Breast epithelium (tissue), 4 donors: ENCODE data around the gene LDLRAD3. TPM values are rescaled to one million over a fixed set of nuclear protein-coding genes. Genes with fewer than 3 reads are reported as not detected.

Source experiments
- DNase-seq, 2 donors: peaks; one replicate each; pipeline ENCODE4 v3.0.0-alpha.2; 2019; ENCODE audit warnings: low spot score in 2 of 2
- H3K27ac ChIP-seq, 2 donors: fragments of 200-600 bp; sonication (generic) in 1 of 2; one replicate each; pipeline ENCODE4 v1.5.1; 2016 to 2019; ENCODE audit warnings: mild to moderate bottlenecking in 1 of 2
- H3K27me3 ChIP-seq, 2 donors: fragments of 200-600 bp; sonication (generic) in 1 of 2; one replicate each; pipeline versions ENCODE4 v1.5.1 to v1.6.0; 2017 to 2019; ENCODE audit warnings: control low read depth in 1 of 2, mild to moderate bottlenecking in 1 of 2
- H3K36me3 ChIP-seq: fragments of 200-600 bp; one replicate; pipeline ENCODE4 v1.5.1; 2019
- H3K4me1 ChIP-seq, 2 donors: fragments of 200-600 bp; sonication (generic); one replicate each; pipeline ENCODE4 v1.5.1; 2016 to 2019; ENCODE audit warnings: control low read depth in 1 of 2
- H3K4me3 ChIP-seq, 3 donors: fragments of 200-600 bp; sonication (generic); 1 replicate in 2 of 3; 2 replicates in 1 of 3; pipeline ENCODE4 v1.5.1; 2016 to 2019; ENCODE audit warnings: mild to moderate bottlenecking in 3 of 3, moderate library complexity in 2 of 3
- H3K9me3 ChIP-seq, 2 donors: fragments of 200-600 bp; sonication (generic) in 1 of 2; one replicate each; pipeline ENCODE4 v1.5.1; 2016 to 2019; ENCODE audit warnings: control low read depth in 1 of 2
- CTCF ChIP-seq, 3 donors: fragments of 450-650 bp; IDR thresholded peaks; one replicate each; pipeline ENCODE4 v1.5.1; 2016 to 2017; ENCODE audit warnings: antibody characterized with exemption in 3 of 3, mild to moderate bottlenecking in 3 of 3, moderate library complexity in 3 of 3
- POLR2A ChIP-seq: fragments of 450-650 bp; IDR thresholded peaks from one replicate; pipeline ENCODE4 v1.6.1; 2016; ENCODE audit warnings: antibody characterized with exemption, mild to moderate bottlenecking, moderate library complexity
- POLR2AphosphoS5 ChIP-seq, 3 donors: sonication (generic); formaldehyde crosslinking; IDR thresholded peaks; one replicate each; pipeline ENCODE4 v1.6.1; 2017; ENCODE audit warnings: antibody characterized with exemption in 3 of 3
- intact Hi-C: fragments of 100-400 bp; cut with DNase I; formaldehyde crosslinking; loops from one replicate; pipeline ENCODE4 v1.15.1; 2023; ENCODE audit warnings: low total_unique reads
- total RNA-seq, 3 donors: library from RNA; depleted of rRNA; stranded (reverse); fragments of >200 nt; gene quantifications; one replicate each; pipeline ENCODE4 v1.1.0, GENCODE V29; 2016

The LDLRAD3 gene
- total RNA-seq, 3 donors from 2014 or later, result 20.3 to 45.4 (median 40.6) TPM

GRCh38 chr11:36274414-36274813 lies 330.6 kb downstream of the LDLRAD3 start:
- H3K36me3 ChIP-seq, result peaks cover 12% of the 10 kb centered on the region
- H3K27me3 ChIP-seq, result no peaks in the 10 kb centered on the region
- no peaks in the 10 kb centered on the region for H3K9me3 ChIP-seq
- H3K4me3 ChIP-seq, result no peak overlapping the region
- intact Hi-C loops, result no loop called here
- TF ChIP-seq POLR2AphosphoS5 (IDR thresholded peaks at IDR 0.05) (no peak), POLR2A (no peak), CTCF (IDR thresholded peaks at IDR 0.05) (no peak)
- no peaks in the 10 kb centered on the region for H3K4me1 ChIP-seq
- no peak for DNase-seq
- H3K27ac ChIP-seq, result no peak overlapping the region

DNA sequence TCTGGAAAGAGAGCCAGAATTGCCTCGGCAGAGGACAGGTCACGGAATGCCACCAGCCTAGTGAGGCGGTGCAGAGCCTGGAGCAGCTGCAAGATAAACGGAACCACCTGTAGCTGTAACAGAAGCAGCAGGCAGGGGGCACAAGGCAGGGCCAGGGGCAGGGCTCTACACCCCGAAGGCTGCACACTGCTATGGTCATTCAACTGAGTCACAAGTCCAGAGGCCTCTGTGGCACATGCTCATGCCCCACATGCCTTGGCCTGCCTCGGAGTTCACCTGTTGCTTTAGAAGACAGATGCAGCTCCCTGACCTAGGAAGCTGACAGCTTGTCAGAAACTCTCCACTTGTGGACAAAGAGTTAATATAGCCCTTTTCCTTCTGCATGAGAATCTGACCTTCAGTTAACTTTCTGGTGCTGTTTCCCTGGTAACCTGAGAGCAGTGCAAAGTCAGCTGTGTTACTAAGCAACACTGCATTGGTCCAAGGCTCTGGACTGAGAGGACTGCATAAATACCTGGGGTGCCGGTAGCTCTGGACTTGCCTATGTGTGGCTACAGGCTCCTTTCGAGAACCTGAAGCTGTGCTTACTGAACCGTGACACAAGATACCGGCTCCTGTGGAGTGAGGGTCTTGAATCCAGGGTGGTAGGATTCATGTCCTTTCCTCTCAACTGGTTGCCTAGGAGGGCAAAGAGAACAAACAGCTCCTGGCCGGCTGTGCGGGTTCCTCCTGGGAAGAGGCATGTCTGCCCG lies 334.8 kb downstream of the LDLRAD3 start:
- TF ChIP-seq POLR2AphosphoS5 (IDR thresholded peaks at IDR 0.05), result no peak
- no peak for TF ChIP-seq CTCF (IDR thresholded peaks at IDR 0.05)
- no peak for TF ChIP-seq POLR2A
- Histone ChIP-seq H3K4me3 (no peak overlapping the region), H3K4me1 (no peaks in the 10 kb centered on the region), H3K27ac (no peak overlapping the region), H3K27me3 (no peaks in the 10 kb centered on the region), H3K9me3 (peaks cover 0 to 11% of the 10 kb centered on the region in 2 donors), H3K36me3 (no peaks in the 10 kb centered on the region)
- intact Hi-C loops, result no loop called here
- no peak for DNase-seq

GRCh38 chr11:36280531-36280930 lies 336.7 kb downstream of the LDLRAD3 start:
- TF ChIP-seq POLR2AphosphoS5 (IDR thresholded peaks at IDR 0.05) (no peak), POLR2A (no peak), CTCF (IDR thresholded peaks at IDR 0.05) (no peak)
- Histone ChIP-seq H3K4me3 (no peak overlapping the region), H3K27ac (no peak overlapping the region), H3K4me1 (no peaks in the 10 kb centered on the region), H3K9me3 (peaks cover 0 to 11% of the 10 kb centered on the region in 2 donors), H3K27me3 (no peaks in the 10 kb centered on the region), H3K36me3 (no peaks in the 10 kb centered on the region)
- intact Hi-C loops, result no loop called here
- DNase-seq, result no peak
